MM.1S (cell line): ENCODE measurements around the gene DNAH10.

ENCODE experiments used
- DNase-seq: peaks from one replicate; pipeline ENCODE4 v3.0.0-alpha.2; 2015
- H2AFZ ChIP-seq: fragments of 300-600 bp; sonication (generic); 2 replicates; pipeline ENCODE4 v1.6.0; 2016; ENCODE audit warnings: antibody characterized with exemption, low read length
- H3F3A ChIP-seq: fragments of 300-600 bp; sonication (generic); 2 replicates; pipeline ENCODE4 v1.6.1; 2016; ENCODE audit warnings: mild to moderate bottlenecking, antibody characterized with exemption, low read length, moderate library complexity, mixed read lengths; ENCODE audit not compliant: insufficient read depth
- H3K27ac ChIP-seq: fragments of 300-600 bp; sonication (generic); 2 replicates; pipeline ENCODE4 v1.5.1; 2016; ENCODE audit warnings: mild to moderate bottlenecking, low read length
- H3K27me3 ChIP-seq: fragments of 300-600 bp; sonication (generic); replicated peaks from 2 replicates; pipeline ENCODE4 v1.6.0; 2016; ENCODE audit warnings: low read length; ENCODE audit not compliant: insufficient read depth
- H3K36me3 ChIP-seq: fragments of 300-600 bp; sonication (generic); replicated peaks from 2 replicates; pipeline ENCODE4 v1.6.1; 2016; ENCODE audit warnings: mild to moderate bottlenecking, low read length, mixed read lengths; ENCODE audit not compliant: insufficient read depth
- H3K4me1 ChIP-seq: fragments of 300-600 bp; sonication (generic); 2 replicates; pipeline ENCODE4 v1.6.1; 2016; ENCODE audit warnings: low read length, mixed read lengths
- H3K4me2 ChIP-seq: fragments of 300-600 bp; sonication (generic); 2 replicates; pipeline ENCODE4 v1.6.0; 2016; ENCODE audit warnings: low read depth, low read length
- H3K4me3 ChIP-seq: fragments of 300-600 bp; sonication (generic); 2 replicates; pipeline ENCODE4 v1.5.1; 2016; ENCODE audit warnings: low read length, mixed read lengths
- H3K79me2 ChIP-seq: fragments of 300-600 bp; sonication (generic); 2 replicates; pipeline ENCODE4 v1.6.1; 2016; ENCODE audit warnings: mixed run types, low read length, mixed read lengths
- H3K9ac ChIP-seq: fragments of 300-600 bp; sonication (generic); 2 replicates; pipeline ENCODE4 v1.6.1; 2016; ENCODE audit warnings: low read length, mixed read lengths
- H3K9me2 ChIP-seq: fragments of 300-600 bp; sonication (generic); replicated peaks from 2 replicates; pipeline ENCODE4 v1.6.1; 2016; ENCODE audit warnings: mild to moderate bottlenecking, low read length, mixed read lengths; ENCODE audit not compliant: insufficient read depth
- H3K9me3 ChIP-seq: fragments of 300-600 bp; sonication (generic); replicated peaks from 2 replicates; pipeline ENCODE4 v1.6.1; 2016; ENCODE audit warnings: mild to moderate bottlenecking, low read length, mixed read lengths; ENCODE audit not compliant: insufficient read depth
- H4K20me1 ChIP-seq: fragments of 300-600 bp; sonication (generic); 2 replicates; pipeline ENCODE4 v1.6.1; 2016; ENCODE audit warnings: mild to moderate bottlenecking, low read length, moderate library complexity, mixed read lengths; ENCODE audit not compliant: insufficient read depth
- CTCF ChIP-seq: fragments of 300-600 bp; sonication (generic); IDR thresholded peaks from 2 replicates; pipeline ENCODE4 v1.5.1; 2016; ENCODE audit warnings: antibody characterized with exemption, low read length, mixed read lengths
- EZH2 ChIP-seq: fragments of 300-600 bp; sonication (generic); optimal IDR thresholded peaks from 2 replicates; pipeline ENCODE3; 2017; ENCODE audit warnings: low read depth, mild to moderate bottlenecking, antibody characterized with exemption, low read length, mixed read lengths
- EZH2phosphoT487 ChIP-seq: fragments of 300-600 bp; sonication (generic); IDR thresholded peaks from 2 replicates; pipeline ENCODE4 v1.6.1; 2018; ENCODE audit warnings: antibody characterized with exemption, low read length

The DNAH10 gene

GRCh38 chr12:123879691-123880090 is 117.6 kb downstream of the DNAH10 start:
- Histone ChIP-seq H2AFZ (no peak overlapping the region), H3K27me3 (no peaks in the 10 kb centered on the region), H3K9me2 (no peaks in the 10 kb centered on the region), H3K9ac (no peak overlapping the region), H3K36me3 (no peaks in the 10 kb centered on the region), H3K4me1 (no peaks in the 10 kb centered on the region), H3K4me3 (no peak overlapping the region), H4K20me1 (no peaks in the 10 kb centered on the region), H3K4me2 (no peak overlapping the region), H3K79me2 (no peaks in the 10 kb centered on the region), H3K9me3 (no peaks in the 10 kb centered on the region), H3K27ac (no peak overlapping the region), H3F3A (no peaks in the 10 kb centered on the region)
- TF ChIP-seq EZH2phosphoT487 = no peak
- DNase-seq = no peak

- Histone ChIP-seq H3K9me3 (no peaks in the 10 kb centered on the region), H3K4me3 (no peak overlapping the region), H3K4me2 (no peak overlapping the region), H4K20me1 (no peaks in the 10 kb centered on the region), H3F3A (no peaks in the 10 kb centered on the region), H3K9me2 (no peaks in the 10 kb centered on the region), H3K4me1 (no peaks in the 10 kb centered on the region), H3K36me3 (no peaks in the 10 kb centered on the region), H3K79me2 (no peaks in the 10 kb centered on the region), H3K27me3 (no peaks in the 10 kb centered on the region), H3K9ac (no peak overlapping the region), H2AFZ (no peak overlapping the region), H3K27ac (no peak overlapping the region)
- no peak for DNase-seq
- no peak for TF ChIP-seq EZH2
- no peak for TF ChIP-seq EZH2phosphoT487
- TF ChIP-seq CTCF = no peak
Observed at GRCh38 chr12:123882161-123882705, 120.1 kb downstream of the DNAH10 start.

- H3K27me3 ChIP-seq = no peaks in the 10 kb centered on the region
- TF ChIP-seq EZH2 = no peak
- H3K27ac ChIP-seq = no peak overlapping the region
Observed at GRCh38 chr12:123886258-123886657, 124.2 kb downstream of the DNAH10 start.

GRCh38 chr12:123886931-123887582 is 125.0 kb downstream of the DNAH10 start:
- no peak overlapping the region for H3K4me3 ChIP-seq
- no peaks in the 10 kb centered on the region for H3K4me1 ChIP-seq
- no peaks in the 10 kb centered on the region for H4K20me1 ChIP-seq
- DNase-seq = no peak
- no peaks in the 10 kb centered on the region for H3K9me2 ChIP-seq
- no peaks in the 10 kb centered on the region for H3K36me3 ChIP-seq
- no peak overlapping the region for H3K4me2 ChIP-seq
- H3K9me3 ChIP-seq = no peaks in the 10 kb centered on the region
- no peak for TF ChIP-seq EZH2phosphoT487
- TF ChIP-seq EZH2 = no peak
- no peak for TF ChIP-seq CTCF
- no peak overlapping the region for H3K9ac ChIP-seq
- H3F3A ChIP-seq = no peaks in the 10 kb centered on the region
- H3K27me3 ChIP-seq = no peaks in the 10 kb centered on the region
- H2AFZ ChIP-seq = no peak overlapping the region
- H3K27ac ChIP-seq = no peak overlapping the region
- H3K79me2 ChIP-seq = no peaks in the 10 kb centered on the region

More at GRCh38 chr12:123886258-123886657, 124.2 kb downstream of the DNAH10 start:
- H3K4me1 ChIP-seq = no peaks in the 10 kb centered on the region
- no peaks in the 10 kb centered on the region for H3F3A ChIP-seq
- no peaks in the 10 kb centered on the region for H4K20me1 ChIP-seq
- H3K36me3 ChIP-seq = no peaks in the 10 kb centered on the region
- H3K79me2 ChIP-seq = no peaks in the 10 kb centered on the region
- H3K9ac ChIP-seq = no peak overlapping the region
- no peak overlapping the region for H3K4me2 ChIP-seq
- H3K4me3 ChIP-seq = no peak overlapping the region
- H2AFZ ChIP-seq = no peak overlapping the region
- no peaks in the 10 kb centered on the region for H3K9me2 ChIP-seq
- no peak for DNase-seq
- H3K9me3 ChIP-seq = no peaks in the 10 kb centered on the region
